Measurements from ENCODE around the gene TCF7L1.

TCF7L1 gene

GRCh38 chr2:85276571-85277118 lies 143.5 kb downstream of the TCF7L1 start:
- Histone ChIP-seq H3K36me3 (ENCODE audit: insufficient read depth, low read length) (no peaks in the 10 kb centered on the region), H3K9ac (ENCODE audit: low read depth, low read length) (peak overlapping the region; percentile 75), H3K4me3 (ENCODE audit: low read length) (peak overlapping the region; percentile 61)

GRCh38 chr2:85277416-85278158 lies 144.4 kb downstream of the TCF7L1 start:
- Histone ChIP-seq H3K9me3 (replicated peaks; ENCODE audit: low read length) (no peaks in the 10 kb centered on the region), H3K4me2 (ENCODE audit: low read length) (peak overlapping the region; percentile 84), H3K4me3 (ENCODE audit: low read length) (peak overlapping the region; percentile 55), H3K36me3 (ENCODE audit: insufficient read depth, low read length) (no peaks in the 10 kb centered on the region), H3K27me3 (ENCODE audit: control insufficient read depth, insufficient read depth, low read length) (no peaks in the 10 kb centered on the region), H3K9ac (ENCODE audit: low read depth, low read length) (peak overlapping the region; percentile 75), H3K4me1 (ENCODE audit: control insufficient read depth, insufficient read depth, low read length) (peaks cover 48% of the 10 kb centered on the region)

More at GRCh38 chr2:85276571-85277118, 143.5 kb downstream of the TCF7L1 start:
- Histone ChIP-seq H3K4me2 (ENCODE audit: low read length) (peak overlapping the region; percentile 84), H3K4me1 (ENCODE audit: control insufficient read depth, insufficient read depth, low read length) (peaks cover 48% of the 10 kb centered on the region), H3K9me3 (replicated peaks; ENCODE audit: low read length) (no peaks in the 10 kb centered on the region), H3K27me3 (ENCODE audit: control insufficient read depth, insufficient read depth, low read length) (no peaks in the 10 kb centered on the region)

- peak overlapping the region; percentile 75 for H3K9ac ChIP-seq (ENCODE audit: low read depth, low read length)
- H3K9me3 ChIP-seq (replicated peaks; ENCODE audit: low read length), result no peaks in the 10 kb centered on the region
- H3K4me2 ChIP-seq (ENCODE audit: low read length), result peak overlapping the region; percentile 84
- peak overlapping the region; percentile 55 for H3K4me3 ChIP-seq (ENCODE audit: low read length)
- H3K36me3 ChIP-seq (ENCODE audit: insufficient read depth, low read length), result no peaks in the 10 kb centered on the region
- peaks cover 48% of the 10 kb centered on the region for H3K4me1 ChIP-seq (ENCODE audit: control insufficient read depth, insufficient read depth, low read length)
- no peaks in the 10 kb centered on the region for H3K27me3 ChIP-seq (ENCODE audit: control insufficient read depth, insufficient read depth, low read length)
Measured at GRCh38 chr2:85278361-85278760, 145.2 kb downstream of the TCF7L1 start.

- Histone ChIP-seq H3K4me3 (ENCODE audit: low read length) (no peak overlapping the region), H3K9me3 (replicated peaks; ENCODE audit: low read length) (no peaks in the 10 kb centered on the region), H3K4me1 (ENCODE audit: control insufficient read depth, insufficient read depth, low read length) (peaks cover 26% of the 10 kb centered on the region), H3K4me2 (ENCODE audit: low read length) (no peak overlapping the region), H3K27me3 (ENCODE audit: control insufficient read depth, insufficient read depth, low read length) (no peaks in the 10 kb centered on the region), H3K36me3 (ENCODE audit: insufficient read depth, low read length) (peaks cover 5% of the 10 kb centered on the region), H3K9ac (ENCODE audit: low read depth, low read length) (no peak overlapping the region)
Measured at GRCh38 chr2:85281553-85281952, 148.4 kb downstream of the TCF7L1 start.

- H3K36me3 ChIP-seq (ENCODE audit: insufficient read depth, low read length), result peaks cover 5% of the 10 kb centered on the region
- no peak overlapping the region for H3K4me3 ChIP-seq (ENCODE audit: low read length)
- peaks cover 14% of the 10 kb centered on the region for H3K4me1 ChIP-seq (ENCODE audit: control insufficient read depth, insufficient read depth, low read length)
- H3K9ac ChIP-seq (ENCODE audit: low read depth, low read length), result no peak overlapping the region
- no peaks in the 10 kb centered on the region for H3K27me3 ChIP-seq (ENCODE audit: control insufficient read depth, insufficient read depth, low read length)
- H3K4me2 ChIP-seq (ENCODE audit: low read length), result no peak overlapping the region
- no peaks in the 10 kb centered on the region for H3K9me3 ChIP-seq (replicated peaks; ENCODE audit: low read length)
Measured at GRCh38 chr2:85282914-85283313, 149.7 kb downstream of the TCF7L1 start.

GRCh38 chr2:85283641-85284040 lies 150.4 kb downstream of the TCF7L1 start:
- Histone ChIP-seq H3K27me3 (ENCODE audit: control insufficient read depth, insufficient read depth, low read length) (no peaks in the 10 kb centered on the region), H3K36me3 (ENCODE audit: insufficient read depth, low read length) (peaks cover 5% of the 10 kb centered on the region), H3K4me2 (ENCODE audit: low read length) (no peak overlapping the region), H3K9me3 (replicated peaks; ENCODE audit: low read length) (no peaks in the 10 kb centered on the region), H3K4me1 (ENCODE audit: control insufficient read depth, insufficient read depth, low read length) (peaks cover 14% of the 10 kb centered on the region), H3K9ac (ENCODE audit: low read depth, low read length) (no peak overlapping the region), H3K4me3 (ENCODE audit: low read length) (no peak overlapping the region)

GRCh38 chr2:85286918-85287317 lies 153.7 kb downstream of the TCF7L1 start:
- H3K4me1 ChIP-seq (ENCODE audit: control insufficient read depth, insufficient read depth, low read length), result peaks cover 12% of the 10 kb centered on the region
- peaks cover 5% of the 10 kb centered on the region for H3K36me3 ChIP-seq (ENCODE audit: insufficient read depth, low read length)
- H3K9me3 ChIP-seq (replicated peaks; ENCODE audit: low read length), result no peaks in the 10 kb centered on the region
- H3K27me3 ChIP-seq (ENCODE audit: control insufficient read depth, insufficient read depth, low read length), result no peaks in the 10 kb centered on the region
- H3K9ac ChIP-seq (ENCODE audit: low read depth, low read length), result no peak overlapping the region
- no peak overlapping the region for H3K4me2 ChIP-seq (ENCODE audit: low read length)
- H3K4me3 ChIP-seq (ENCODE audit: low read length), result no peak overlapping the region

GRCh38 chr2:85287721-85288120 lies 154.5 kb downstream of the TCF7L1 start:
- H3K4me2 ChIP-seq (ENCODE audit: low read length), result no peak overlapping the region
- H3K36me3 ChIP-seq (ENCODE audit: insufficient read depth, low read length), result peaks cover 5% of the 10 kb centered on the region
- no peak overlapping the region for H3K9ac ChIP-seq (ENCODE audit: low read depth, low read length)
- peaks cover 12% of the 10 kb centered on the region for H3K4me1 ChIP-seq (ENCODE audit: control insufficient read depth, insufficient read depth, low read length)
- no peaks in the 10 kb centered on the region for H3K9me3 ChIP-seq (replicated peaks; ENCODE audit: low read length)
- no peak overlapping the region for H3K4me3 ChIP-seq (ENCODE audit: low read length)
- H3K27me3 ChIP-seq (ENCODE audit: control insufficient read depth, insufficient read depth, low read length), result no peaks in the 10 kb centered on the region

GRCh38 chr2:85288244-85288725 lies 155.1 kb downstream of the TCF7L1 start:
- Histone ChIP-seq H3K36me3 (ENCODE audit: insufficient read depth, low read length) (peaks cover 5% of the 10 kb centered on the region), H3K9me3 (replicated peaks; ENCODE audit: low read length) (no peaks in the 10 kb centered on the region), H3K4me3 (ENCODE audit: low read length) (no peak overlapping the region), H3K27me3 (ENCODE audit: control insufficient read depth, insufficient read depth, low read length) (no peaks in the 10 kb centered on the region), H3K4me1 (ENCODE audit: control insufficient read depth, insufficient read depth, low read length) (peaks cover 12% of the 10 kb centered on the region), H3K4me2 (ENCODE audit: low read length) (no peak overlapping the region), H3K9ac (ENCODE audit: low read depth, low read length) (no peak overlapping the region)

- Histone ChIP-seq H3K27me3 (ENCODE audit: control insufficient read depth, insufficient read depth, low read length) (no peaks in the 10 kb centered on the region), H3K4me1 (ENCODE audit: control insufficient read depth, insufficient read depth, low read length) (peaks cover 17% of the 10 kb centered on the region), H3K36me3 (ENCODE audit: insufficient read depth, low read length) (no peaks in the 10 kb centered on the region), H3K9ac (ENCODE audit: low read depth, low read length) (no peak overlapping the region), H3K9me3 (replicated peaks; ENCODE audit: low read length) (no peaks in the 10 kb centered on the region), H3K4me2 (ENCODE audit: low read length) (peak overlapping the region; percentile 24), H3K4me3 (ENCODE audit: low read length) (no peak overlapping the region)
Measured at GRCh38 chr2:85291425-85292023, 158.3 kb downstream of the TCF7L1 start.

GRCh38 chr2:85302121-85302520 lies 168.9 kb downstream of the TCF7L1 start:
- no peaks in the 10 kb centered on the region for H3K27me3 ChIP-seq (ENCODE audit: control insufficient read depth, insufficient read depth, low read length)
- no peaks in the 10 kb centered on the region for H3K4me1 ChIP-seq (ENCODE audit: control insufficient read depth, insufficient read depth, low read length)
- no peak overlapping the region for H3K4me3 ChIP-seq (ENCODE audit: low read length)
- H3K4me2 ChIP-seq (ENCODE audit: low read length), result no peak overlapping the region
- H3K9me3 ChIP-seq (replicated peaks; ENCODE audit: low read length), result no peaks in the 10 kb centered on the region
- no peak overlapping the region for H3K9ac ChIP-seq (ENCODE audit: low read depth, low read length)
- peaks cover 20% of the 10 kb centered on the region for H3K36me3 ChIP-seq (ENCODE audit: insufficient read depth, low read length)

Measured in skeletal muscle satellite cell (primary cell).